Fibroblast of peridontal ligament (primary cell): ENCODE data around the gene SLC7A6OS.
"Not testable (repeated sequence)": the region's sequence is repeated elsewhere in the genome, so short reads cannot be mapped to it uniquely, and the experiment has no call there.

Experiments
- DNase-seq: peaks from one replicate; pipeline ENCODE4 v3.0.0-alpha.2; 2010; ENCODE audit errors: extremely low read depth

Gene SLC7A6OS

DNA sequence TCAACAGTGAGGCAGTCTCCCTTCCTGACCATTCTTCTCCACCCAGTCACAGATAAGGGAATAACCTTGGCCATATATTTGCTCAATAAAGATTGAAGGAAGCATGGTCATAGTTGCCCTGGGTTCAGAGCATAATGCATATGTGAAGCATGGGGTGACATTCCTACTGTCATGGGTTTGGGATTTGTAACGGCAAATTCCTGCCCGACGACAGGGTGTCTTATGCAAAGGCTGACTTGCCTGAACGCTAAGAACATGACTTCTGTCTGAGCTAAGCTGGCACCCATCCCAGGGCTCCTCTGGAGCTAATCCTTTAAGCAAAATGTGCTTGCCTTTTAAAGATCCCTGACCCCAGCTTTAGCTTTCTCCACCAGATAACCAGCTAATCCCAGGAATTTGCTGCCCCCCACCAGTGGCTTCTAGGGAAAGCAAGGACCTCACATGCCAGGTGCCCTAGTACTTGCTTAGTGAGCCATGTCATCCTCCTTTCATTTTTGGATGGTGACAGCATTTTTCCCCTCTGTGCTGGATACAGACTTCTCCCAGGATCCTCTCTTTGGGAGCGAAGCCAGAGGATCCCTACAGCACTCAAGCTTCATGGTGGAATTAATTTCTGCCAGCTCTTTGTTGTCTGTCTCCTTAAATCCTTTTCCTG, 11.7 kb downstream of the SLC7A6OS start:
- peak; percentile 75 for DNase-seq

DNA sequence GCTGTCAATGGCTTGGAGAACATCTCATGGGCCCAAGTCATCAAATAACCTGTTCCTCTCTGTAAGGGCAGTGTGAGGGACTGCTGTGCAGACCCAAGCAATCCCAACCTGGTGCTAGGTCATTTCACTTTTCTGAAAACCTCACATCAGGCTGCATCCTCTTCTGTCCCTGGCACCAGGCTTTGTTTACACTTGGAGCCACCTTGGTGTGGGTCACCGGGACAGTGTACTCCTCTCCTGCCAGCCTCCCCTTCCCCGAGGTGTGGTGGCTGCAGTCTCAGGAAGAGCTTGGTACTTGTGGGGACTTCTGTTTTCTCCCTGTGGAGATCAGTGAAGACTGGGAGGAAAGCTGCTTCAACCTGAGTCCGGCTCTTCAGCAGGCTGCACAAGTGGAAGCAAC, 12.4 kb downstream of the SLC7A6OS start:
- DNase-seq = no peak

DNA sequence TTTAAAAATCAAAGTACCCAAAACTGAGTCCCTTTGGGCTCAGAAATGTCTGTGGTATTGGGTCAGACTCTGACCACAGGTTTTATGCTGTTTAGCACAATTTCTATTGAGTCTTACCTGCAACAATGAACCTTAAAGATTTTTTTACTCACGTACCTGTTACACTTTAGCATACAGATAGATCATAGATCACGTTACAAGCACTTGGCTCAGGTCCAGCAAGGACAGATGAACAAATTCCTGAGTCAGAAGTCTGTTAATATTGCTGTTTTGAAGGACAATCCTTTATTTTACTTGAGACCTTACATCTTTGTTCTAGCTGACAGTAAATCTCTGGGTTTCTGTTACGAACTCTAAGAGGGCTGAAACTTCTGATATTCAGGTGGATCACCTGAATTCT, 12.8 kb downstream of the SLC7A6OS start:
- no peak for DNase-seq

DNA sequence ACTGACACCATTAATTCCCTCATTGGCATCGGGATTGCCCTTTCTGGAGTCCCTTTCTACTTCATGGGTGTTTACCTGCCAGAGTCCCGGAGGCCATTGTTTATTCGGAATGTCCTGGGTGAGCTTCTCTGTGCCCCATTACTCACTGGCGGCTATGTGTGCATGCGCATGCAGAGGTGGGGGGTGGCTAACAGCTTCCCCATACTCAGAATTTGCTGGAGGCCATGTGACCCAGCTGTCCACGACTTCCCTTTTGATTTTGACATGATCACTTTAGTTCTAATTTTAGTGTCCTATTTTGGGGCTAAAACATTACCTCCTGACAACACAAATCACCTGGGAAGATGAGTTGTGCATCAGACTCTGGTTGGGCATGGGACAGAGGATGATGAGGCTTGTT, 14.1 kb downstream of the SLC7A6OS start:
- no peak for DNase-seq

DNA sequence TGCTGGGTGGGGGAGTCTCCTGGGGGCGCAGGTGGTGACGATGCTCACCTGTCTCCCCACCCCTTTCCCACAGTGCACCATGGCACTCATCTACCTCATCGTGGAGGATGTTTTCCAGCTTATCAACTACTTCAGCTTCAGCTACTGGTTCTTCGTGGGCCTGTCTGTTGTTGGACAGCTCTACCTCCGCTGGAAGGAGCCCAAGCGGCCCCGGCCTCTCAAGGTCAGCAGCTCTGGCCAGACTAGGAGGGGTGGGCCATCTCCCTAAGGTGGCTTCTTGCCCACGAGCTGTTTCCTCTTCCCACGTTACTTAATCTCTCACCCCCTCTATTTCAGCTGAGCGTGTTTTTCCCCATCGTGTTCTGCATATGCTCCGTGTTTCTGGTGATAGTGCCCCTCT, 14.5 kb downstream of the SLC7A6OS start:
- DNase-seq = no peak

DNA sequence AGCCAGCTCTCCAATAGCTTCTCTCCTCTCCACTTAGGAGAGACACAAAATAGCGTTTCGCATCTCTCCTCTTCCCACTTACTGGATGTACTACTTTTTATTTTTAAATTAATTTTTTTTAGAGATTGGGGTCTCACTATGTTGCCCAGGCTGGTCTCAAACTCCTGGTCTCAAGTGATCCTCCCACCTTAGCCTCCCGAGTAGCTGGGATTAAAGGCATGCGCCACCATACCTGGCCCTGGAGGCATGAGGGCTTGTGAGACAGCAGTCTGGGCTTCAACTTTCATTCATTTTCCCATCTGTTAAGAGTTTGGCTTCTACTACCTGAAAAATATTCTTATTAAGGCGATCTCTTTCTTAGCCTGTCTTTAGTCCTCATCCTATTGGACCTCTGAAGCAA, 18.3 kb downstream of the SLC7A6OS start:
- DNase-seq = no peak

DNA sequence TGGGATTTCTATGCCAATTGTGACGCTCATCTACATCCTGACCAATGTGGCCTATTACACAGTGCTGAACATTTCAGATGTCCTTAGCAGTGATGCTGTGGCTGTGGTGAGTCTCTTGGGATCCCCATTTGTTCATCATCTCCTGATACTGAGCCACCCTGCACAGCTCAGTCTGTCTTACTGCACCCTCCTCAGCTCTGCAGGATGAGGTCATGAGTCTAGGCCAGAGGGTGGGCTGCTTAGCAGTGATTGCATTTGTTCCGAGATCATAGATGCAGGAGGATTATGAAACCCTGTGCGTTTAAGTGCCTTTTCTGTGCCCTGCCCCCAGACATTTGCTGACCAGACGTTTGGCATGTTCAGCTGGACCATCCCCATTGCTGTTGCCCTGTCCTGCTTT, 19.5 kb downstream of the SLC7A6OS start:
- DNase-seq = no peak

DNA sequence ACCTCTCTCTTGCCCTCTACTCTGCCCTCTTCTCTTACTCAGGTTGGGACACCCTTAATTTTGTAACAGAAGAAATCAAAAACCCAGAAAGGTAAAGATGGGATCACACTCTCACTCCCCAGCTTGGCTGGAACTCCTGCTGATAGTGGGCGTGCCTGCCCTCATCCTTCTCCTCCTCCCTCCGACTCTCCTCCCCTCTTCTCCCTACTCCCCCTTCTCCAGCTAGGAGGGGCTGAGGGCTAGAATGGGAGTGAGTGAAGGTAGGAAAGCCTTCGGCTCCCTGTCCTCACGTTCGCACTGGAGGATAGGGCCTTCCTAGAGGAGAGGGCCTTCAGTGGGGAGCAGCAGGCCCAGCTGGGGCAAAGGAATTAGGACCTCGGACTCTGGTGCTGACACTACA, 20.3 kb downstream of the SLC7A6OS start:
- no peak for DNase-seq

DNA sequence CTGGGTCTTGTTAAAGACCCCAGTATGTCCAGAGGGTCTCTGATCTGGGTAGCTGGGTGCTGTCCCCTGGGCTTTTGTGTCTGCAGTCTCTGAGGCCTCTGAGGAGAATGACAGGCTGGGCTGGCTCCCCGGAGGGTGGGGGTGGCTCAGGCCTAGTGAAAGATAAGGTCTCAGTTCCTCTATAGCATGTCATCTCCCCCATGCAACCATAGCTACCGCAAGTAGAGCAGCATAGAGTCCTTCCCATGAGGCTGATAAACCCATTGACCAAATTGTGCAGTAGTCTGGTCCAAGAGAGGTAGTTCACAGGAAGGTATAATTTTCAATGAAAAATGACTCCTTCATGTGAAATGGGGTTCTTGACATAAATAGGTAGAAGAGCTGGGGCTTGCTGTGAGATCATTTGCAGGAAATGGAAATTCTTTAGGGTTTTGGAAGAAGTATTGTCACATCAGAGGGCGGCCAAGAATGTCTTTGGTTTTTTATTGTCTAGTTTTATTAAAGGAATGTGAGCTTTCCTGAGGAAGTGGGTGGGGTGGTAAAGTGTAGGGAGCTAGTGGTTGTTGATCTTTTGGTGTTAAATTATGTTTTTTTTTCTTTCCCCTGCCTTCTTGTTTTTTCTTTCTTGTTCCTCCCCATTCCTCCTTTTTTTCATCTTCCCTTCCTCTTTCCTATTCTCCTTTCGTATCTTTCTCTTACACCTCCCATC, 21.0 kb downstream of the SLC7A6OS start:
- no peak for DNase-seq

DNA sequence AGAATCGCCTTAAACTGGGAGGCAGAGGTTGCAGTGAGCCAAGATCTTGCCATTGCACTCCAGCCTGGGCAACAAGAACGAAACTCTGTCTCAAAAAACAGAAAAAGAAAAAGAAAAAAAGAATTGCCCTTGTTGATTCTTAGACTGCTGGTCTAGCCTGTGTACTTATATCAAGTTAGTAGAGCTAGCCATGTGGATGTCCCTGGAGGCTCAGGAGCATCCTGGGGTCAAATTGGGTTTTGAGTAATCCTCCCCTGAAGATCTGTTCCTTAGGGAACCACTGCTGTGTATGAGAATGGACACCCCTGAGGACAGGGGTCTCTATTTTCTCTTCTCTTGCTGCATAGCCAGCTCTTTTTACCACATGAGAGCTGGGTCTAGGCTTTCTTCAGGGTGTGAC, 21.5 kb downstream of the SLC7A6OS start:
- no peak for DNase-seq

DNA sequence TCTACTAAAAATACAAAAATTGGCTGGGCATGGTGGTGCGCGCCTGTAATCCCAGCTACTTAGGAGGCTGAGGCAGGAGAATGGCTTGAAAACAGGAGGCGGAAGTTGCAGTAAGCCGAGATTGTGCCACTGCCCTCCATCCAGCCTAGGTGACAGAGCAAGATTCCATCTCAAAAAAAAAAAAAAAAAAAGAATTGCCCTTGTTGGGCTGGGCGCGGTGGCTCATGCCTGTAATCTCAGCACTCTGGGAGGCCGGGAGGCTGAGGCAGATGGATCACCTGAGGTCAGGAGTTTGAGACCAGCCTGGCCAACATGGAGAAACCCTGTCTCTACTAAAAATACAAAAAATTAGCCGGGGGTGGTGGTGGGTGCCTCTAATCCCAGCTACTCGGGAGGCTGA, 21.9 kb downstream of the SLC7A6OS start:
- not testable (repeated sequence) for DNase-seq

DNA sequence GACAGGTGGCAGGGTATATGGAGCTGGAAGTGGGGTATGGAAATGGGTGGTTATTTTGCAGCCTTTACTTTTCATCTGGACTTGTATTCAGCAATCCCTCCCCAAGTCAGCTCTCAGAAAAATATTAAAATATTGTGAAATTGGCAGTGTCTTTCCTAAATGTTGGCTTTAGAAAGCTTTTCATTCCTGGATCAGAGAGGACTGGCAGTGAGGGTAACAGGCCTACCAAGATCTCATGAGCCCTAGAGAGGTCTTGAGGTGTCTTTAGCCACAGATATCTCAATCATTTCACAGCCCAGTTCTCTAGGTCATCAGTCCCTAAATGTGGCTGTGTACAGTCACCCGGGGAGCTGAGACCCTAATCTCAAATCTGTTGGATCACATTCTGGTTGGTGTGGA, 22.5 kb downstream of the SLC7A6OS start:
- DNase-seq = no peak

DNA sequence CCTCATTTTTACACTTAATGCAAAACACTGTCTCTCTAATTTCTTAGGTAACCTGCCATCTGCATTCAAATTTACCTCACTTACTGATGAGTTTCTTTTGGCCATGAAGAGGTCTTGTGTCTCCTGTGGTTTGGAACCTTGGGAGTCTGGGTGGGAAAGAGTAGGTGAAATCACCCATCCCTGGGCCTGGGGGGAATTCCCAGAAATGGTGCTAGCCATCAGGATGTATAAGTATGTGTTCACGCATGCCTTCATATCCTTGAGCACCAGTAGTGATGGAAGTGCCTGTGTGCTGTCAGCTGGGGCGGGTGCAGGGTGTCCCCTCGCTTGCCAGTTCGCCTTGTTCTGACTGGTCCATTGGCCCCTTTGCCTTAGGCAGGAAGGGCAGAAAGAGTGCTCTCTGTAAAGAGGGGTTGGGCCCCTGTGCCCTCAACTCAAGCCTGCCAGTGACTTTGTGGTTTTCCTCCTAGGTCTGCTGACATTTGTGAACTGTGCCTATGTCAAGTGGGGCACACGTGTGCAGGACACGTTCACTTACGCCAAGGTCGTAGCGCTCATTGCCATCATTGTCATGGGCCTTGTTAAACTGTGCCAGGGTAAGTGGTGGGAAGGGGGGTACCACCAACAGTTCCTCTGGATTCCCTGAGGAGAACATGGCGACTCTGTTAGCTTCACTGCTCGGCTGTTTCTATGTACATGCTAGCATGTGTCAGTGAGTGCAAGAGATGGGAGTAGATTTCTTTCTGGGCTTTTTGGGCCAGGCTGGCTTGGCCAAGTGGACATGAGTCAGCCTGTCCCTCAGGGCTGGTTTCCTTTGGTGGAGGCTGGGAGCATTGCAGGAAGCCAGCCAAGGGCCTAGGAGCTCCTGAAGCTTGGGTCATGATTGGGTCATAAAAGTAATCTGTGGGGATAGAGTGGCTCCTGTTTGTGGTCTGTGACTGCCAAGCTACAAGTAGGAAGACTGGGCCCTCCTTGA, 23.2 kb downstream of the SLC7A6OS start:
- DNase-seq = peak; percentile 91

DNA sequence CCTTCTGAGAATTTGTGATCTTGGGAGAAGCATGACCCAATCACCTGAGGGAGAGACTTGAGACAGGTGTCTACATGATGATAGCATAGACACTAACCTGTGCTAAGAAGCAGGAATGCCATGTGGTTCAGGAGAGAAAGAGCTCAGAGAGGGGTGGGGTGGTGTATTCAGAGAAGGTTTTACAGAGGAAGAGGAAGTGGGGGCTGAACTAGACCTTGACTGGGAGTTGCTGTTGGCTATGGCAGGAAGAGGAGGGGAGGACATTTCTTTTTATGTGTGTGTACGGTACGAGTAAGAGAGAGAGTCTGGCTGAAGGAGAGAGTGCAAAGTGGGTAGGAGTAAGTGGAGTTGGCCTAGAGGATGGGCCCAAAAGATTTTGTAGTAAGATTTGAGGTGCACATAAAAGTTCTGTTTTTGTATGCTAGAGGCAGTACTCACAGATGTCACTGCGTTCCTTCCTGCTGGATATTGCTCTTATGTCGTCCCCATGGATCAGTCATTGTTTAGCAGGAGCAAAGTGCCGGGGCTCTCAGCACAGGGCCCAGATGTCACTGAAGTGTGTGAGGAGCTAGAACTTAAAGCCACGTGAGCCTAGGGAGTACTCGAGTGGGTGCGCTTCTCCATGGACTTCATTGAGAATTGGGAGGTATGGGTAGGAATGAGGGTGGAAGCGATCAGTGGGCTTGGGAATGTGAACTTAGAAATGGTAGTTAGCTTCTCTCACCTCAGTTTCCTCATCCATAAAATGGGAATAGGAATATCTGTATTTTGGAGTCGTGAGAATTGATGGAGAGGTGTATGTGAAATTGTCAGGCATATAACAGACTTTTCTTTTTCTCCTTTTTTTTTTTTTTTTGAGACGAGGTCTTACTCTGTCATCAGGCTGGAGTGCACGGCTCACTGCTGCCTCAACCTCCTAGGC, 24.3 kb downstream of the SLC7A6OS start:
- no peak for DNase-seq

DNA sequence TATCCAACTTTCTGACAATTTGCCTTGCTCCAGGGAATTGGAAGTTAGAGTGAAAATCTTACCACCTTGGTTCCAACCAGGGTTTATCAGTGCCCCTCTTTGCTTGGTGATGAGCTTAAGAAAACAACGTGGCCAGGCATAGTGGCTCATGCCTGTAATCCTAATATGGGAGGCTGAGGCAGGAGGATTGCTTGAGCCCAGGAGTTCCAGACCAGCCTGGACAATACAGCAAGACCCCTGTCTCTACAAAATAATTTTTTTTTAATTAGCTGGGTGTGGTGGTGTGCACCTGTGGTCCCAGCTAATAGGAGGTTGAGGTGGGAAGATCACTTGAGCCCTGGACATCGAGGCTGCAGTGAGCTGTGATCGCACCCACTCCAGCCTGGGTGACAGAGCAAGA, 25.1 kb downstream of the SLC7A6OS start:
- no peak for DNase-seq

DNA sequence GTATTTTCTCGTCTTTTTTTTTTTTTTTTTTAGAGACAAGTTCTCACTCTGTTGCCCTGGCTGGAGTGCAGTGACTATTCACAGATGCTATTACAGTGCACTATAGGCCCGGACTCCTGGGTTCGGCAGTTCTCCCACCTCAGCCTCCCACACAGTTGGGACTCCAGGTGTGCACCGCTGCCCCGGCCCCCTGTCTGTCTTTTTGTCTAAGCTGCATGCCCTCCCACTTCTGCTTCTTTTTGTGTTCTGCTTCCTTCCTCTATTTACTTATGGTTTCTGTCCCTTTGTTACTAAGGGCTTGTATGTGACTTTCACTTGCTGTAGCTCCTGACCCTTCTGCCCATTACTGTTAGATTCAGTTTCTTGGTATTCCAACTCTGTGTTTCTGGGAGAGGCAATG, 25.9 kb downstream of the SLC7A6OS start:
- DNase-seq = no peak

DNA sequence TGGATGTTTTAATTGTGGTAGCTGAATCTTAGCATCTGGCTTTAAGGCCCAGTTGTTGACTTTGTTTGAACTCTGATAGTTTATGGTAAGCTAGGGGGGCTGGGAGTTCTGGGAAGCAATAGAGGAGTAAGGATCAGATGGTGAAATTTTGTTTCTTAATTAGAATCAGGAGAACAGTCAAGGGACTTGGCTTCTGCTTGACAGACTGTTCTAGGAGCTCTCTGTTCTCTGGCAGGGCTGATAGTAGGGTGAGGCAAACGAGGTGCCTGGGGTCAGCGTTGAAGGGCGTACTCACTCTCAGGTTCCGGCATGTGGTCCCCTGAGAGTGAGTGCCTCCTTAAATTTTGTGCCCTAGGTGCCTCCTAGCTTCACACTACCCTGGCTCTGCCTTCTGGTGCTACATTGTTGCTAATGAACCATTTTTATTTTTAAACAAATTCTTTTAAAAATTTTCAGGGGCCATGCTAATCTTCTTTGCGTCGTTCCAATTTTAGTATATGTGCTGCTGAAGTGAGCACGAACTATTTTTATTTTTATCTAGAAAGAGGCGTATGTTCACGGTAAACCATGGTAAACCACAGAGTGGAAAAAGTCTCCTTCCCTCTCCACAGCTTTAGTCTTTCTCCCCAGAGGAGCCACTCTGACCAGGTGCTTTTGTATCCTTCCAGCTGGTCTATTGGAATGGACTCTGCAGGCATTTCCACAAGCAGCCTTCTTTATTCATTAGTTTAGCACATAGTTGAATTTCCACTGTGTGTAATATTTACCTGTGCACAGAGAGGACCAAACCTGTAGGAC, 26.7 kb downstream of the SLC7A6OS start:
- peak; percentile 71 for DNase-seq

DNA sequence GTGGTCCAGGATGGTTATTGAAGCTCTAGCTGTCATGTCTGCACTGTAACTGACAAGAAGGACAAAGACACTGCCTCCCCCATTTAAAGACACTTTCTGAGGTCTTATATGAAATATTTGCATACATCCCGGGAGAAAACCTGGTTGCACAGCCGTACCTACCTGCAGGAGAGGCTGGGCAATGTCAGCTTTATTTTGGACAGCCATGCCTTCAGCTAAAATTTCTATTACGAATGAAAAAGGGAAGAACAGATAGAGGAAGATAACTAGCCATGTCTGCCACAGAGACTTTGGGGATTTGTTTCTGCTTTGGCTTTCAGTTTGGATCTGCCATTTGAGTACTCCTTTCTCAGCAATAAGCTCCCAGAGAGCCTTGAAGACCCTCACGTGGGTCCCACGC, 27.4 kb downstream of the SLC7A6OS start:
- no peak for DNase-seq

DNA sequence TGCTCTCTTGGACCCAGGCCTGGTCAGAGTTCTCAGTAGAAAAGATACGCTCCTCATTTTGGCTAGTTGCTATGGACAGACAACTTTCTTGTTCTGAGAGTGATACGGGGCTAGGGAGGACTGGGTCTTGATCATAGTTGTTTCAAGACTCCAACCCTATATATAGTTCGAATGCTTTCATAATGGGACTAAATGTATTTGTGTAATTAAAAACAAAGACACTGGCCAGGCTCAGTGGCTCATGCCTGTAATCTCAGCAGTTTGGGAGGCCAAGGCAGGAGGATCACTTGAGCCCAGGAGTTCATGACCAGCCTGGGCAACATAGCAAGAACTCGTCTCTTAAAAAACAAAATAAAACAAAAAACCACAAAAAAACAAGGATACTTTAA, 28.7 kb downstream of the SLC7A6OS start:
- DNase-seq = no peak

DNA sequence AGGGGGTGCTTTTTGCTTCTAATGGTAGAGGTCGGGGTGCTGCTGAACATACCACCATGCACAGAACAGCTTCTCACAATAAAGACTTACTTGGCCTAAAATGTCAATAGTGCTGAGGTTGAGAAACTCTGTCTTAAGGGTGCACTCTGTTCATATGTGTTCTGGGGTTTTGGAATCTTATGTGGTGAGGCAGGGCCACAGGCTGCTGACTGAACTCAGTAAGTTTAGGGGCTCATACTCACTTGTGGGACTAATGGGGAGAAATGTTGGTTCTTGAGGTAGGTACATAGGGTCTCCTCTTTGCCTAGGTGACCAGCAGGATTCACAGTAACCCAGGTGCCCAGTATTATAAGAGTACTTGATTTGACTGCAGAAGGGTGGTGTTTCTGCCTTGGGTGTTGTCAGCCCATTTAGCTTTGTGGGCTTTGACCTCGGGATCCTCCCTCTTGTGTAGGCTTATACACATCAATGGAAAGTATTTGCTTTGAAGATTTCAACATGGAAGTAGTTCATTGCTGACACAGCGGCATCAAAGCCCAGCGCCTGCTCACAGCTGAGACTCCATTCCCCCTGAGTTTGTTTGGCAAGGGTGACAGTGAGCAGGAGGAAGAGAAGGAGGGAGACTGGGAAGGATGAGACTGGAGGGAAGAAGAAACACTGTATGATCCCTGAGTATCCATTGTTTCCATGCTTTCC, 29.2 kb downstream of the SLC7A6OS start:
- DNase-seq = no peak
